Stomach smooth muscle (tissue), 2 donors: ENCODE measurements around the gene MROH2A.

ENCODE experiments used
- H3K27ac ChIP-seq: one replicate; pipeline ENCODE4 v1.7.0; 2013; ENCODE audit warnings: mild to moderate bottlenecking, low read length, inconsistent platforms
- H3K27me3 ChIP-seq, 2 donors: one replicate each; pipeline ENCODE4 v1.7.0; 2013; ENCODE audit warnings: low read length in 2 of 2; ENCODE audit not compliant: insufficient read depth in 2 of 2, control insufficient read depth in 1 of 2
- H3K36me3 ChIP-seq, 2 donors: one replicate each; pipeline ENCODE4 v1.7.0; 2013; ENCODE audit warnings: low read length in 2 of 2; ENCODE audit not compliant: control insufficient read depth in 2 of 2, insufficient read depth in 2 of 2
- H3K4me1 ChIP-seq: one replicate; pipeline ENCODE4 v1.7.0; 2013; ENCODE audit warnings: low read length; ENCODE audit not compliant: control insufficient read depth, insufficient read depth
- H3K4me3 ChIP-seq, 2 donors: one replicate each; pipeline ENCODE4 v1.7.0; 2013; ENCODE audit warnings: low read length in 2 of 2
- H3K9ac ChIP-seq, 2 donors: one replicate each; pipeline ENCODE4 v1.7.0; 2013; ENCODE audit warnings: low read length in 2 of 2, mild to moderate bottlenecking in 1 of 2
- H3K9me3 ChIP-seq, 2 donors: one replicate each; pipeline ENCODE4 v1.7.0; 2013; ENCODE audit warnings: low read length in 2 of 2; ENCODE audit not compliant: control insufficient read depth in 2 of 2
- donor health status: healthy.
- donor health status: Pancreatic carcinoma.

The MROH2A gene

GRCh38 chr2:233814056-233814835, 36.1 kb downstream of the MROH2A start:
- Histone ChIP-seq H3K36me3 (no peaks in the 10 kb centered on the region), H3K27me3 (peaks cover 0 to 3% of the 10 kb centered on the region in 2 donors), H3K9me3 (no peaks in the 10 kb centered on the region), H3K27ac (no peak overlapping the region), H3K4me3 (no peak overlapping the region), H3K9ac (no peak overlapping the region), H3K4me1 (no peaks in the 10 kb centered on the region)

GRCh38 chr2:233815861-233816260, 37.7 kb downstream of the MROH2A start:
- no peak overlapping the region for H3K27ac ChIP-seq
- no peak overlapping the region for H3K9ac ChIP-seq
- H3K4me1 ChIP-seq: no peaks in the 10 kb centered on the region
- H3K4me3 ChIP-seq: no peak overlapping the region
- peaks cover 0 to 5% of the 10 kb centered on the region in 2 donors for H3K27me3 ChIP-seq
- no peaks in the 10 kb centered on the region for H3K36me3 ChIP-seq
- H3K9me3 ChIP-seq: no peaks in the 10 kb centered on the region

GRCh38 chr2:233816334-233816733, 38.2 kb downstream of the MROH2A start:
- H3K4me3 ChIP-seq: no peak overlapping the region
- H3K9ac ChIP-seq: no peak overlapping the region
- no peak overlapping the region for H3K27ac ChIP-seq
- no peaks in the 10 kb centered on the region for H3K4me1 ChIP-seq
- peaks cover 0 to 3% of the 10 kb centered on the region in 2 donors for H3K27me3 ChIP-seq
- no peaks in the 10 kb centered on the region for H3K9me3 ChIP-seq
- H3K36me3 ChIP-seq: no peaks in the 10 kb centered on the region

- H3K9ac ChIP-seq: no peak overlapping the region
- H3K9me3 ChIP-seq: no peaks in the 10 kb centered on the region
- H3K27me3 ChIP-seq: peaks cover 0 to 3% of the 10 kb centered on the region in 2 donors
- no peak overlapping the region for H3K27ac ChIP-seq
- no peak overlapping the region for H3K4me3 ChIP-seq
- H3K36me3 ChIP-seq: no peaks in the 10 kb centered on the region
- no peaks in the 10 kb centered on the region for H3K4me1 ChIP-seq
Measured at GRCh38 chr2:233816771-233817170, 38.6 kb downstream of the MROH2A start.

- H3K27me3 ChIP-seq: peaks cover 0 to 3% of the 10 kb centered on the region in 2 donors
- no peak overlapping the region for H3K4me3 ChIP-seq
- H3K9ac ChIP-seq: no peak overlapping the region
- no peak overlapping the region for H3K27ac ChIP-seq
- no peaks in the 10 kb centered on the region for H3K36me3 ChIP-seq
- no peaks in the 10 kb centered on the region for H3K9me3 ChIP-seq
- no peaks in the 10 kb centered on the region for H3K4me1 ChIP-seq
Measured at GRCh38 chr2:233817361-233817911, 39.3 kb downstream of the MROH2A start.

- Histone ChIP-seq H3K27me3 (peaks cover 0 to 2% of the 10 kb centered on the region in 2 donors), H3K4me1 (no peaks in the 10 kb centered on the region), H3K4me3 (no peak overlapping the region), H3K9ac (no peak overlapping the region), H3K9me3 (no peaks in the 10 kb centered on the region), H3K36me3 (no peaks in the 10 kb centered on the region), H3K27ac (no peak overlapping the region)
Measured at GRCh38 chr2:233817995-233818638, 40.0 kb downstream of the MROH2A start.

GRCh38 chr2:233818639-233819621, 40.8 kb downstream of the MROH2A start:
- no peak overlapping the region for H3K9ac ChIP-seq
- no peaks in the 10 kb centered on the region for H3K9me3 ChIP-seq
- peaks cover 0 to 2% of the 10 kb centered on the region in 2 donors for H3K27me3 ChIP-seq
- H3K36me3 ChIP-seq: no peaks in the 10 kb centered on the region
- no peak overlapping the region for H3K4me3 ChIP-seq
- no peaks in the 10 kb centered on the region for H3K4me1 ChIP-seq
- H3K27ac ChIP-seq: no peak overlapping the region

GRCh38 chr2:233819884-233820773, 42.0 kb downstream of the MROH2A start:
- Histone ChIP-seq H3K9me3 (no peaks in the 10 kb centered on the region), H3K4me3 (no peak overlapping the region), H3K4me1 (no peaks in the 10 kb centered on the region), H3K9ac (no peak overlapping the region), H3K27ac (no peak overlapping the region), H3K27me3 (peaks cover 0 to 2% of the 10 kb centered on the region in 2 donors), H3K36me3 (no peaks in the 10 kb centered on the region)

- no peak overlapping the region for H3K27ac ChIP-seq
- no peak overlapping the region for H3K4me3 ChIP-seq
- H3K9me3 ChIP-seq: no peaks in the 10 kb centered on the region
- no peaks in the 10 kb centered on the region for H3K4me1 ChIP-seq
- H3K9ac ChIP-seq: no peak overlapping the region
- H3K36me3 ChIP-seq: no peaks in the 10 kb centered on the region
- H3K27me3 ChIP-seq: peaks cover 0 to 2% of the 10 kb centered on the region in 2 donors
Measured at GRCh38 chr2:233820774-233821105, 42.6 kb downstream of the MROH2A start.
